ENCODE results near the gene C19orf73.
"Not testable (repeated sequence)": the region's sequence is repeated elsewhere in the genome, so short reads cannot be mapped to it uniquely, and the experiment has no call there.

Gene C19orf73

GRCh38 chr19:49101160-49101559 lies 17.8 kb downstream of the C19orf73 start:
- DNase-seq (ENCODE audit: low spot score) = no peak

- no peak for DNase-seq (ENCODE audit: low spot score)
These were observed 20.1 kb downstream of the C19orf73 start for GRCh38 chr19:49098795-49099194.

GRCh38 chr19:49097453-49098288 lies 21.3 kb downstream of the C19orf73 start:
- DNase-seq (ENCODE audit: low spot score) = peak; percentile 86

GRCh38 chr19:49094505-49095482 lies 24.1 kb downstream of the C19orf73 start:
- DNase-seq (ENCODE audit: low spot score) = no peak

- no peak for DNase-seq (ENCODE audit: low spot score)
These were observed 26.3 kb downstream of the C19orf73 start for GRCh38 chr19:49092686-49093085.

- DNase-seq (ENCODE audit: low spot score) = no peak
These were observed 27.4 kb downstream of the C19orf73 start for GRCh38 chr19:49091391-49092038.

GRCh38 chr19:49086296-49086695 lies 32.6 kb downstream of the C19orf73 start:
- DNase-seq (ENCODE audit: low spot score) = no peak

GRCh38 chr19:49085868-49086232 lies 33.1 kb downstream of the C19orf73 start:
- DNase-seq (ENCODE audit: low spot score) = no peak

- DNase-seq (ENCODE audit: low spot score) = peak; percentile 99
These were observed 33.7 kb downstream of the C19orf73 start, which contains the start of gene SNRNP70 for GRCh38 chr19:49085020-49085867. Gene SNRNP70 (plus strand): TSS chr19:49085451. CDS start chr19:49086415, 964 bp downstream.

GRCh38 chr19:49084206-49085019 lies 34.5 kb downstream of the C19orf73 start:
- no peak for DNase-seq (ENCODE audit: low spot score)

- no peak for DNase-seq (ENCODE audit: low spot score)
These were observed 37.7 kb downstream of the C19orf73 start for GRCh38 chr19:49081273-49081672.

GRCh38 chr19:49080392-49080791 lies 38.6 kb downstream of the C19orf73 start:
- DNase-seq (ENCODE audit: low spot score) = no peak

GRCh38 chr19:49074869-49075268 lies 44.1 kb downstream of the C19orf73 start:
- not testable (repeated sequence) for DNase-seq (ENCODE audit: low spot score)

GRCh38 chr19:49073514-49074378 lies 45.2 kb downstream of the C19orf73 start:
- DNase-seq (ENCODE audit: low spot score) = peak; percentile 37

GRCh38 chr19:49071860-49072547 lies 46.9 kb downstream of the C19orf73 start:
- DNase-seq (ENCODE audit: low spot score) = peak; percentile 92

- DNase-seq (ENCODE audit: low spot score) = no peak
These were observed 48.5 kb downstream of the C19orf73 start for GRCh38 chr19:49070416-49070815.

- no peak for DNase-seq (ENCODE audit: low spot score)
These were observed 49.9 kb downstream of the C19orf73 start for GRCh38 chr19:49069026-49069425.

Data from iPS-NIHi11 (cell line).